Fibroblast of lung (primary cell): ENCODE measurements around the gene COG5. TPM values are rescaled to one million over a fixed set of nuclear protein-coding genes. Genes with fewer than 3 reads are reported as not detected.

Source experiments
- DNase-seq, 2 donors: peaks; one replicate each; pipeline versions ENCODE4 v3.0.0 to v3.0.0-alpha.2; 2010; ENCODE audit warnings: low read depth in 2 of 2
- H2AFZ ChIP-seq: 2 replicates; pipeline ENCODE4 v1.5.1; 2012; ENCODE audit warnings: low read length, control low read depth, inconsistent platforms
- H3K27ac ChIP-seq: 2 replicates; pipeline ENCODE4 v1.5.1; 2011; ENCODE audit warnings: low read length, control low read depth; ENCODE audit not compliant: insufficient read depth
- H3K27me3 ChIP-seq: 2 replicates; pipeline ENCODE4 v1.5.1; 2011; ENCODE audit warnings: mild to moderate bottlenecking, low read length; ENCODE audit not compliant: control insufficient read depth, insufficient read depth
- H3K36me3 ChIP-seq: 2 replicates; pipeline ENCODE4 v1.5.1; 2011; ENCODE audit warnings: low read length; ENCODE audit not compliant: control insufficient read depth, insufficient read depth
- H3K4me1 ChIP-seq: 2 replicates; pipeline ENCODE4 v1.5.1; 2011; ENCODE audit warnings: low read length; ENCODE audit not compliant: control insufficient read depth, insufficient read depth; ENCODE audit errors: extremely low read depth
- H3K4me2 ChIP-seq: 2 replicates; pipeline ENCODE4 v1.5.1; 2011; ENCODE audit warnings: low read length, control low read depth; ENCODE audit not compliant: insufficient read depth; ENCODE audit errors: extremely low read depth
- H3K4me3 ChIP-seq, 4 experiments: fragments of 200-600 bp in 1 of 4; sonication (generic) in 1 of 4; replicated peaks in 1 of 4; 2 replicates each; pipeline ENCODE4 v1.5.1; 2011 to 2016; ENCODE audit warnings: low read length in 4 of 4, low read depth in 3 of 4, mild to moderate bottlenecking in 3 of 4, control low read depth in 2 of 4, inconsistent platforms in 1 of 4, mixed read lengths in 1 of 4; ENCODE audit not compliant: insufficient read depth in 1 of 4; ENCODE audit errors: control extremely low read depth in 1 of 4
- H3K79me2 ChIP-seq: 2 replicates; pipeline ENCODE4 v1.5.1; 2012; ENCODE audit warnings: mild to moderate bottlenecking, low read length, inconsistent platforms; ENCODE audit not compliant: control insufficient read depth, insufficient read depth
- H3K9ac ChIP-seq: 2 replicates; pipeline ENCODE4 v1.5.1; 2011; ENCODE audit warnings: mild to moderate bottlenecking, low read length, control low read depth; ENCODE audit not compliant: insufficient read depth
- H3K9me3 ChIP-seq: 2 replicates; pipeline ENCODE4 v1.5.1; 2012; ENCODE audit warnings: low read depth, low read length; ENCODE audit not compliant: control insufficient read depth, insufficient read depth
- H4K20me1 ChIP-seq: 2 replicates; pipeline ENCODE4 v1.5.1; 2011; ENCODE audit warnings: low read length; ENCODE audit not compliant: control insufficient read depth, insufficient read depth; ENCODE audit errors: extremely low read depth
- CTCF ChIP-seq, 2 donors: IDR thresholded peaks in 1 of 2; conservative IDR thresholded peaks in 1 of 2; 1 replicate in 1 of 2; 2 replicates in 1 of 2; pipeline ENCODE4 v1.5.1; 2011 to 2012; ENCODE audit warnings: low read length in 2 of 2, control low read depth in 1 of 2, inconsistent platforms in 1 of 2, low read depth in 1 of 2, mild to moderate bottlenecking in 1 of 2
- EZH2 ChIP-seq: IDR thresholded peaks from 2 replicates; pipeline ENCODE4 v1.5.1; 2012; ENCODE audit warnings: low read length, control low read depth, mild to moderate bottlenecking; ENCODE audit errors: missing control alignments
- polyA plus RNA-seq, 2 donors: library from polyadenylated mRNA; depleted of rRNA in 1 of 2; stranded (reverse) in 1 of 2; unstranded in 1 of 2; fragments of >200 nt; gene quantifications; 2 replicates each; pipeline ENCODE4 v1.2.1, GENCODE V29; 2011 to 2012; ENCODE audit warnings: missing spikeins in 1 of 2
- total RNA-seq: library from RNA; depleted of rRNA; stranded (reverse); fragments of >200 nt; gene quantifications from 2 replicates; pipeline ENCODE4 v1.2.1, GENCODE V29; 2014

COG5 gene
- total and polyA plus RNA-seq, 2 donors (not counting 1 experiment from before 2014, with no cell fraction given), result 34.5 to 40.3 TPM

DNA sequence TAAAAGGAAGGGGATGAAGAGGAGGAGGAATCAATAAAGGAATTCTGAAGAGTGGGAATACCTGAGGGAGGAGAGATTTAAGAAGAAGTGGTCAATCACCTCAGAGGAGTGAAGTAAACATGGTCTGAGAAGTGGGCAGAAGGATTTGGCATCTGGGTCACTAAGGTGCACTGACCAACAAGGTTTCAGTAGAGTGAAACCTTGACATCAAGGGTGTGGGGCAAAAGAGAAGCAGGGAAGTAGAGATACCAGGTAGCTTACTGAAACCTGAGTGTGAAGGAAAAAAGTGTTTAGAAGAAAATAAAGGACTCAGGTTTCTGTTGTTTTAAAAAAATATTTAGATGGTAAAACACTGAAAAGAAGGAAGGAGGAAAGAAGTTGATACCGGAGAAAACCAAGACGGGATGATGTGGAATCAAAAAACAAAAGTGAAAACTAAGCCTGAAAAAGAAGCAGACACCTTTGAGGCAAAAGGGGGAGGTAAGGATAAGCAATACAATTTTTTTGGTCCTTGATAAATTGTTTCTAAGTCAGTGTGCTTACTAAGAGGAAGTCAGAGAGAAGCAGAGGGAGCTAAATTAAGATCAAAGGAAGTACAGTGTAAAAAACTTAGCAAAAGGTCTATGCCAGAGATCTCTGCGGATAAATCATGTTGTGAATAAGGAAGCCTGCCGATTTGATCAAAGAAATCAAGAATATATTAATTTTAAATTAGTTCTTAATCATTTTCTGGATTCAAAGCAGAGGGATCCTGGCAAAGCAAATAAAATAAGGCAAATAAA lies 231.0 kb downstream of the COG5 start:
- H3K79me2 ChIP-seq, result no peaks in the 10 kb centered on the region
- no peaks in the 10 kb centered on the region for H3K36me3 ChIP-seq
- H4K20me1 ChIP-seq, result no peaks in the 10 kb centered on the region
- no peak overlapping the region for H3K4me3 ChIP-seq
- H2AFZ ChIP-seq, result no peak overlapping the region
- H3K27ac ChIP-seq, result no peak overlapping the region
- DNase-seq, result peak in 1 of 2 donors; percentile 5
- TF ChIP-seq EZH2, result no peak
- no peak for TF ChIP-seq CTCF (conservative IDR thresholded peaks at IDR 0.05 in 1 of 2, IDR thresholded peaks at IDR 0.05 in 1 of 2; ENCODE audit: low read depth in 1 of 2, low read length in 2 of 2)
- no peaks in the 10 kb centered on the region for H3K4me1 ChIP-seq
- no peak overlapping the region for H3K4me2 ChIP-seq
- no peaks in the 10 kb centered on the region for H3K9me3 ChIP-seq
- H3K9ac ChIP-seq, result no peak overlapping the region
- no peaks in the 10 kb centered on the region for H3K27me3 ChIP-seq

GRCh38 chr7:107330478-107330877 lies 233.2 kb downstream of the COG5 start:
- Histone ChIP-seq H3K27me3 (no peaks in the 10 kb centered on the region), H3K9me3 (no peaks in the 10 kb centered on the region), H3K79me2 (no peaks in the 10 kb centered on the region), H2AFZ (no peak overlapping the region), H3K4me2 (no peak overlapping the region), H3K36me3 (no peaks in the 10 kb centered on the region), H3K9ac (no peak overlapping the region), H3K4me1 (no peaks in the 10 kb centered on the region), H3K27ac (no peak overlapping the region), H4K20me1 (no peaks in the 10 kb centered on the region), H3K4me3 (no peak overlapping the region)
- peak in 1 of 2 donors; percentile 15 for DNase-seq
- TF ChIP-seq EZH2 (no peak), CTCF (conservative IDR thresholded peaks at IDR 0.05 in 1 of 2, IDR thresholded peaks at IDR 0.05 in 1 of 2; ENCODE audit: low read depth in 1 of 2, low read length in 2 of 2) (no peak)

- TF ChIP-seq EZH2, result no peak
- TF ChIP-seq CTCF (conservative IDR thresholded peaks at IDR 0.05 in 1 of 2, IDR thresholded peaks at IDR 0.05 in 1 of 2; ENCODE audit: low read depth in 1 of 2, low read length in 2 of 2), result no peak
- Histone ChIP-seq H3K27me3 (no peaks in the 10 kb centered on the region), H3K9ac (no peak overlapping the region), H3K4me2 (no peak overlapping the region), H3K79me2 (no peaks in the 10 kb centered on the region), H3K4me1 (no peaks in the 10 kb centered on the region), H3K36me3 (no peaks in the 10 kb centered on the region), H3K9me3 (no peaks in the 10 kb centered on the region), H3K27ac (no peak overlapping the region), H3K4me3 (no peak overlapping the region), H2AFZ (no peak overlapping the region), H4K20me1 (no peaks in the 10 kb centered on the region)
- peak in 1 of 2 donors; percentile 50 for DNase-seq
These were observed 235.6 kb downstream of the COG5 start for GRCh38 chr7:107327986-107328569.
